GM19397 (cell line): ENCODE data around the gene GATD1.

ENCODE experiments used
- ATAC-seq: cut with Tn5 transposase; IDR thresholded peaks from one replicate; pipeline ENCODE4 v1.9.1; 2021; ENCODE audit warnings: mild to moderate bottlenecking, moderate library complexity; ENCODE audit not compliant: unreplicated experiment

The GATD1 gene

DNA sequence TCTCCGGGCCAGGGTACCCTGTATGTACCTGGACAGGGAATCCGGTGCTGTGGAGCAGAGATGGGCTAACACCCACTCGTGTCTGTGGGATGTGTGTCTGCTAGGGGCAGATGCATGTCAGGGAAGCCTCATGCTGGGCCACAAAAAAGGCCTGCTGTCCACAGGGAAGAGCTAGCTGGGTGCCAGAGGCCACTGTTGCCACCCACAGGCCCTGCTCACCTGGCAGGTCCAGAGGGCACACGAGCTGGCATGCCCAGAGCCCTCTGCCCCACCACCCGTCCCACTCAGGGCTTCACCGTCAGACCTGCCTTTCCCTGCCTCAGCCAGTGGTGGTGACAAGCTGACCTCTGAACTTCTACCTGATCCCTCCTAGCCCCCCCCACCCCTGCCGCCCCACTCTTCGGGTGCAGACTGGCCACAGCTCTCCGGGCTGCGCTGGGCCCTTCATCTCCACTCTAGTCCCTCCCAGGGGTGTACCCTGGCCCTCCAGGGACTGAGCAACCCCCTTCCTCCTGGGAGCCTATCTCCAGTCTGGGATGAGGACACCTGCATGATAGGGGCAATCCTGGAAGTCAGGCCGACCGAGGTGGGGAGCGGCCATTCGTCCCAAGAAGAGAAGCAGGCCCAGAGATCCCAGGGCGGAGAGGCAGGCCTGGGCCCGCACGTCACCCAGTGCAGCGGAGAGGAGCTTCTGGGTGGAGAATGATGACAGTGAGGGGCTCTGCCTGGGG is 19.4 kb upstream of the GATD1 start:
- no peak for ATAC-seq

DNA sequence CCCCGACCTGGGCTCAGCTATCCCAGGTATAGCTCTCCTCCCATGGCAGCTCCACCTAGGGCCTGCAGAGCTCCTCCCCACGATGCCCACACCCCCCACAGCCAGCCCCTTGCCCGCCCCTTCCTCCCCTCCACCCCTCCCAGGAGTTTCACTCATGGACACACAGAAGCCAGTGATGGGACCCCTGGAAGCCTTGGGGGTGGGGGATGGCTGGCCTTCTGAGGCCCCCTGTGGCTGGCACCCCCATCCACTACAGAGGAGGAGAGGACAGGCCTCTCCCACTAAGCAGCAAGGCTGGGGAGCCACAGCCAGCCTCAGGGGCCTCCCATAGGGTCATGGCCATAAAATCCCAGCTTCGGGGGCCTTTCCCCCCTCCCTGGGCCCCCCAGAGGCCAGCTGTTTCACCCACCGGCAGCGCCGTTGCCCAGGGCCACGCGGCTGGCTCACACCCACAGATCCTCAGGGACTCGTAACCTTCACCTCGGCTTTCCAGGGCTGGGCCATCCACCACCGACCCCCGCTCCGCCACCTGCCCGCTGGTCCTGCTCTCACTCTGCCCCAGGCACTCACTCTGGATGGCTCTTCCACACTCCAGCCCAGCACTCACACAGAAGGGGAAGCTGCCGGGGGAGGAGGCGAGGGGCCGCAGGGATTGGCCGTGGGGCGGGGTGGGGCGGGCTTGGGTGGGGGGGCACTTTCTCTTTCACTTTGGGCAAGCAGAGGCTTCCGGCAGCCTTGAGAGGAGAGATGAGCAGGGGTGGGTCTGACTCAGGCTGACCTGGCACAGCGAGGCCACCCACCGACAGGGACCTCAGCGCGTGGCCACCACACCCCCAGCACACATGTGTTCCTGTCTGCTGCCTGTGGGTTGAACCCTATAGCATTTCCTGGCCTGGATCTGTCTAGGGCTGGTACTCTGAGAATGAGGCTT is 18.6 kb upstream of the GATD1 start:
- ATAC-seq: no peak

DNA sequence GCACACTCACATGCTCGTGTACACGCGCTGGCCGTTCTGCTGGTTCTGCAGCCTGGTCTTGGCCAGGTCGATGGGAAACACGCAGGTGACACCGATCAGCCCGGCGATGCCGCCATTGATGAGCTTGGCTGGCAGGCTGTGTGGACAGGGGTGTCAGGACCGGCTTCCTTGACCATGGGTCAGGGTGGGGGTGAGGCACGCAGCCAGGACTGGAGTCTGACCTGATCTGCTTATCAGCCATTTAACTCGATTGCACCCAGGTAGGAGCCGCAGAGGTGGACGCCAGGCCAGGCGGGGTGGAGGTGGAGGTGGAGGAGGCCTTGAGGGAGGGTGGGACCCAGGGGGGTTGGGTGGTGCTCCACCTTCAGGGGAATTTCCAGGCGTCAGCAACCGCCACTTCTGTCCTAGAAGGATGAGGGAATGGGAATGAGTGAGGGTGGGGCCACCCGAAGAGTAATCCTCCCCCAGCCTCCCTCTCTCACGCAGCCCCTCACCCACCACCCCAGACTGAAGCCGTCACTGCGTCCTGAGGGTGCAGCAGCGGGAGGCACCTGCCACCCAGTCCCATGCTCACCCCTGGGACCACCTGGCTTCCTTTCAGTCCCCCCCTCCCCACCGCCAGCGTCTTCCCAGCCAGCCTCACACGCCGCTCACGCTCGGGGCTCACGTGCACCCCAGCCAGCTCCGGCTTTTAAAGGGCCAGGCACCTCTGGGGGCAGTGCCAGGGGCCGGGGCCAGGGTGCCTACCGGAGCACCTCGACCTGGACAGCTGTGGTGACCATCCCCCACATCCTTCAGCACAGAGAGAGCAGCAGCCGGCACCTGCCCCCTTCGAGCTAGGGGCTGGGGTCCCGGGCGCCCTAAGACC is 17.7 kb upstream of the GATD1 start:
- no peak for ATAC-seq

DNA sequence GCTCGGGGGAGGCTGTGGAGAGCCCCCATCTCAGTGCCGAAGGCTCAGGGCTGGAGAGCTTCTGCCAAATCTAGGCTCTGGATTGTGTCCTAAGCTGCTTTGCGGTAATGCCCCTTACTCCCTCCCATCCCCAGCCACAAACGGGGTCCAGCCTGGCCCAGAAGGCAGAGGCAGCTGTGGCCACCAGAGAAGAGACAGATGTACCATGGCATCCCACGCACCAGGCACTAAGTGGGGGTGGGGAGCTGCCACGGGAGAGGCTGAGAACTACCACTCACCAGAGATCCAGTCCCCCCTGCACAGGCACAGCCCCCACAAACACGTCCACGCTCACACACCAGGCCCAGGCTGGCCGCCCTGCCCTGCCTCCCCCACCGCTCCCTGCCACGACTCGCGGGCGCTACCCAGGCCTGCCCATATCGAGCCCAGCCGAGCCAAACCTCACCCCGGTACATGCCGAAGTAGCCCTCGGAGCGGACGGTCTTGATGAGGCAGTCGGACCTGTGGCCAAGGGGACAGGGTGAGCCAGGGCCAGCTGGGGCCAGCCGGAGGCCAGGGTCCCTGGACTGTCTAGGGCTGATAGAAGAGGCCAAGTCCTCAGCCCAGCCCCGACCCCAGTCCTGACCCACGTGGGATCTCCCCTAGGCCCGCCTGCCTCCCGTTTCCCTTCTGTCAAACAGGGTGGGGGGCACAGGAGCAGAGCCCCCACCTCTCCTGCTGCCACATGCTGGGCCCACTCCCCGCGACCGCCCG is 16.9 kb upstream of the GATD1 start:
- no peak for ATAC-seq

DNA sequence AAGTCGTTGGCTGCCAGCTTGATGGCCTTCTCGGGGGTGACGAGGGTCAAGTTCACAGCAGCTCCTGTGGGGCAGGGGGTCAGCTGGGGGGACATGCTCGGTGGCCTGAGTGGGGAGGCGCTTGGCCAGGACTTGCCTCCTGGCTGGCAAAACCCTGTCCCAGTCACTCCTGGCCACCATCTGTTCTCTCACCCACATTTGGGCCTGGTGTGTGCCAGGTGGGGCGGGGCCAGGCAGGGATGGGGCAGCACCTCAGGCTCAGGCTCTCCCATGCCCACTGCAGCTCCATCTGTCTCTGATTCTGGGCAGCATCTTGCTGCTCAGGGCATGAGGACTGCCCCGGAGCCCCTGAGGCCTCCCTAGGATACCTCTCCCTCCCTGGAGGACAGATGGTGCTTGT is 16.3 kb upstream of the GATD1 start:
- ATAC-seq: no peak

DNA sequence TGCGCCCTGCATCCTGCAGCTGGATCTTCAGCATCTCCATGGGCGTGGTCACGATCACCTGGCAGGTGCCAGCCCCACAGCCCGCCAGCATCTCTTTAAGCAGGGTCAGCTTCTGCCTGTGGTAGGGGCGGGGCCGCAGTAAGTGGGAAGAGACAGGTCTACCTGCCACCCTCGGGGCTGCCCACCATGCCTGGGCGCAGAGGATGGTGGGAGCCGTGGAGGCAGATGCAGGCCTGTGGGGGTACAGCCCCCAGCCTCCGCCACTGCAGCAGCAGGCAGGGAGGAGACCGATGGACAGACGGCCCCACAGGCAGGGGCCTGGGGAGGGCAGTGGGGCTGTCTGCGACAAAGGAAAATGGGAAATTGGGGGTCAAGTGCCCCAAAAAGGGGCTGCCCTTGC is 15.6 kb upstream of the GATD1 start:
- no peak for ATAC-seq

DNA sequence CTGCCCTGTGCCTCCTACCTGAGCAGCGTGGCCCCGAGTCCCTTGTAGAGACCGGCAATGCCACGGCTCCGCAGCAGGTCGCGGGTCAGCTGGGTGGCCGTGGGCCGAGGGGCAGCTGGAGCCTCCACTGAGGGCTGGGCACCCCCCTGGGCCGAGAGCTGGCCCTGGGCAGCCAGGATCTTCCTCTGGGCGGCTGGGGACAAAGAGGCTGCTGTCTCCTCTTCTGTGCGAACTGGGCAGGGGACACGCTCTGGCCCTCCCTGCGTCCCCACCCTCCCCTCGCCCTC is 15.2 kb upstream of the GATD1 start:
- ATAC-seq: no peak

DNA sequence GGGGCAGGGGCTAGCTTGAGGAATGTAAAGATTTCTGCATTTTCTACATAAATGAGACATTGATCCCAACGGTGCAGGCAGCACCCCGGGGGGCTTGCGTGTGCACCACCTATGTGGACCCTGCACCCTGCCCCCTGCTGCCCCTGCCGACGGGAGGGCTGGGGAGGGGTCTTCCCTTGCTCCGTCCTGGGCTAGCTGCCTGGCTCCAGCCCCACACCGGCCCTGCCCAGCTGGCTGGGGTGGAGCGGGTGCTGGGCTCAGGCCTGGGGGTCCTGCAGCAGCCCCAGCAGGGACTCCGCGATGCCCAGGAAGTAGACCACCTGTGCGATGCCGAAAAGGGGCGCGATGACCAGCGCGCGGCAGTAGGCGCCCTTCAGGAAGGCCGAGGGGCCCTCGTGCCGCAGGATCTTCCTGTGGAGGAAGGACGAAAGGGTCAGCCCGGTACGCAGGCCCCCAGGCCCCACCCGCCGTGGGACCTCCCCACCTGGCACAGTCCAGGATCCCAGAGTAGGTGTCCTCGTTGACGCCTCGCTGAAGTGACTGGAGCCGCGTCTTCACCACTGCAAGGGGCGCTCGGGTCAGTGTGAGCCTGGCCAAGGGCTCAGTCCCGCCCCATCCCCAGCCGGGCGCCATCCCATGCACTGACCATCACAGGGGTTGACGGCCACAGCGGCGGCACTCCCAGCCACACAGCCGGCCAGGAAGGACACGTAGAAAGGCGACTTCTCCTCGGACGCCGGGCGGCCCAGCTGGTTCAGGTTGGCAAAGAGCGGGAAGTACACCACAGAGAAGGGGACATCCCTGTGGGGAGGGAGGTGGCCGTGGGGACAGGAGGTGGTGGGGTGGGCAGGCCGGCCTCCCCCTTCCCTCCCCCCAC is 14.6 kb upstream of the GATD1 start:
- no peak for ATAC-seq

DNA sequence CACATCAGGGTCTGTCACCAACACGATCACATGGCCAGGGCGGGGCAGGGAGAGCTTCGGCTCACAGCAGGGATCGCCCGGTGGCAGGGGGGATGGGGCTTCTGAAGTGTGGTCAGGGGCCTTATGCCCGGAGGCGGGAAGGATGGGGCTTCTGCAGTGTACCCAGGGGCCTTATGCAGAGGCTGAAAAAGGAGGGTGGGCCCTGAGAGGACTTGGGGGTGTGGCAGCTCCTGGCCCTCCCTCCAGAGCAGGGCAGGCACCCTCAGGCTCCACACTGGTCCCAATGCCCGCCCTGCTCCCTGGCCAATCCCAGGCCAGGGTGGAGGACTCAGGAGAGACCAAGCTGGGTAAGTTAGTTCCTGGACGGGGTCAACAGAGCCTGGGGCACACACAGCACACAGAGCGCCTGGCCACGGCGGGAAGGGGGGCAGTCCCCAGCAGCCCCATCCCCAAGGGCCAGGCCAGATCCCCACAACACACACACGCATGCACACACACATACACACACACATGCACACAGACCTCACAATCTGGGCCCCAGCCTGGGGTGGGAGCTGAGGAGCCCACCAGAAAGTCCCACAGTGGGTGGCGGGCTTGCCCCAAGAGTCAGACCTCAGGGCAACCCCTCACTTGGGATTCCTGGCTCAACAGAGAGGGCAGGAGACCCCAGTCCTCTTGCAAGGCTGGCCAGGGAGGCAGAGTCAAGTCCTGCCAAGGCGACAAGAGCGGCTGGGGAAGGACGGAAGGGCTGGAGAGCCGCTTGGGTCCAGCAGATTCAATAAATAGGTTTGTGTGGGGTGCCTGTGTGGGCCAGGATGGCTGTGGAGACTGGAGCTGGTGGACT is 13.7 kb upstream of the GATD1 start:
- ATAC-seq: no peak

DNA sequence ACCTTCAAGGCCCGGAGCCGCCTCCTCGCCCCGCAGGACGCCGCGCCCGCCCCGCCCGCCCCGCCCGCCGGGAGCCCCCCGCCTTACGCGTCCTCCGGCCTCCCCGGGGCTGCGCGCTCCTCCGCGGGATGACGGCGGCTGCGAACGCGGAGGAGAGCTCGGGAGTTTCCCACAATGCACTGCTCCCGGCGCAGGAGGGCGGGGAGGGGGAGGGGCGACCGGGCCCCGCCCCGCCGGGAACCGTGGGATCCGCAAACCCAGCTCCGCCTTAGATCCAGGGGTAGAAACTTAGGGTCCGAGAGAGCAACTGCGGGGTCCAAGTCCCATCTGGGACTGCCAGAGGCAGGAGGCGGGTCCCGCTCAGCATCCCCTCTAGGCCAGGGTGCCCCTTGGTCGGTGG is 12.7 kb upstream of the GATD1 start, which contains the start of gene CEND1:
TSS of gene CEND1 (minus strand) at position 148 of the 400 bp plus-strand sequence. CDS start 1,514 bp downstream, outside the sequence.
- ATAC-seq: no peak

DNA sequence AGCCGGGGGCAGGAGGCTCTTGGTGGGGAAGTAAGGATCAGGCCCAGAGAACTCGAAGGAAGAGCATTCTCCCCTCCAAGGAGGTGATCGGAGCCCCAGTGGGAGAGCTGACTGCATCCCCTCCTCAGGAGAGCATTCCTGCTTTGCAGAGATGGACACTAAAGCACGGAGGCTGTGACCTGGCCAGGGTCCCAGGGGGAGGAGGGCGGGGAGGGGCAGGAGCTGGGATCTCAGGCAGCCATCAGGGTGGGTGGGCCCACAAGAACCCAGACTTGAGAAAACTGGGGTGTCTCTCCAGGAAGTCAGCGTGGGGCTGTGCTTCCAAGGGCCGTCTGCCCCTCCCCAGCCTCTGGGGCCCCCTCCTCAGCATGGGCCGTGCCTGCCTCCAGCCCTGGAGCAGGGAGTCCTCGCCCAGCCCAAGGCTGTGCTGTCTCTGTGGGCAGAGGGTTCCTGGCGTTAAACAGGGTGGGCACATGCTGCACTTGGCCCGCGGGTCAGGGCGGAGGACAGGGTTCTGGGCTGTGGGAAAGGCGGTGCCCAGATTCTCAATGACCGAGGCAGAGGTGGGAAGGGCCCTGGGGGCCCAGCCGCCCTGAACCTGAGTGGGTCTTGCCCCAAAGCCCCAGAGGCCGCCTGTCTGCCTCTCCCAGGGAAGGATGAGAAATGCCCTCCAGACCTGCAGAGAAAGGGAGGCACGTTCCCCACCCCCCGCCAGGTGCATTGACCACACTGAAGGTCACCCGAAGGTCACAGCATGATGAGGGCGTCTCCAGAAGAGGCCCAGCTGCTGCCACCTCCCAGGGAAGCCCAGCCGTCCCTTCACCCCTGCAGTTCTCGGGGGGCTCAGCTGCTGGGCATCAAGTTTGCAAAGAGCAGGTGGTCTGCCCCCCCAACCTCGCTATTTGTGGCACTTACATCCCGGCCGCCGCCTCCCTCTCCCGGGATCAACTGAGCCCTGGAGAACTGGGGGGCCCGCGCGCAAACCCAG is 12.0 kb upstream of the GATD1 start:
- ATAC-seq: no peak

DNA sequence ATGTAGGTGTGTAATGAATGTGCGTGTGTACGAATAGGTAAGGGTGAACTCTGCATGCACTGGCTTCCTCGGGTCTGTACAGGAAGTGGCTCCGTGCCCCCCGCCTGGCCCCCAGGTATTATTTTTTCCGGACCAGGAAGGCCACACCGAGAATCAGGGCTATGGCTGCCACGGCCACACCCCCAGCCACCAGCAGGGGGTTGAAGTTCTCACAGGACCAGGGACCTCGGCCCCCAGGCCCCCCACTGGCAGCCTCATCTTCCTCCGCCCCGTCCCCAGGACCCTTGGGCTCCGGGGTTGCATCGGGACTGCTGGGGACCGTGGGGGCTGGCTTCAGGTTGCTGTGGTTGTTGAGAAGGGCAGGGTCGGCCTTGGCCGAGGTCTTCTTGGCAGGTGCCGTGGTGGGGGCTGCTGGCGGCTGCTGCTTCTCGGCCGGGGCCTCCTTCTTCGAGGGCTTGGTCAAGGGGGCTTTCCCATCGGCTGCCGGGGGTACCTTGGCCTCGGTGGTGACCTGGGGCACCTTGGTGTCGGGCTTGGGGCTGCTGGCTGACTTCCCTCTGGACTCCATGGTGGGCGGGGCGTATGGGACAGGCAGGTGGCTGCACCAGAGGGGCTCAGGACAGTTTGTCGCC is 10.8 kb upstream of the GATD1 start:
- no peak for ATAC-seq

DNA sequence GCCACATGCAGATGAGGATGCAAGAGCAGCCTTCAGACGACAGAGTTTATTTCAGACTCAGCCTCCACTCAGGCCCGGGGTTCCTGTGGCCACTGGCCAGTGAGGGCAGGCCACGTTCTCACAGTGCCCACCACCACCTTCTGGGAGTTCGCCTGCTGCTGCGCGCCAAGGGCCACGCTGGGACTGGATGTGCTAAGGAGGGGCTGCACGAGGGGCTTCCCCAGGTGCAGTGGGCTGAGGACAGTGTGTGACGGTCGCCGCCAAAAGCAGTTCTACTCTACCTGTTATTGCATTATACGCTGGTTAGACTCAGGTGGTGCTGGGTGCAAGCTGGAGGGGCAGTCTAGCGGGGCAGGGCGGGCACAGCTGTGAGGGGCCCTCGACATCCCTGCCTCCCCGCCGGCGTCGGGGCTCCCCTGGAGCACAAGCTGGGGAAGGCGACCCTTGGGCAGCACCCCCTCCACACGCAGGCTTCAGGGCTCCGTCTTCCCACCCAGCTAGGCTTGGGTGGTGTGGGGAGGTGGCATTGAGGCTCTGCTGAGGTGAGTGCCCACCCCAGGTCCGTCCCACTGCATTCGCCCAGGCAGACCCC is 9.9 kb upstream of the GATD1 start:
- ATAC-seq: no peak

DNA sequence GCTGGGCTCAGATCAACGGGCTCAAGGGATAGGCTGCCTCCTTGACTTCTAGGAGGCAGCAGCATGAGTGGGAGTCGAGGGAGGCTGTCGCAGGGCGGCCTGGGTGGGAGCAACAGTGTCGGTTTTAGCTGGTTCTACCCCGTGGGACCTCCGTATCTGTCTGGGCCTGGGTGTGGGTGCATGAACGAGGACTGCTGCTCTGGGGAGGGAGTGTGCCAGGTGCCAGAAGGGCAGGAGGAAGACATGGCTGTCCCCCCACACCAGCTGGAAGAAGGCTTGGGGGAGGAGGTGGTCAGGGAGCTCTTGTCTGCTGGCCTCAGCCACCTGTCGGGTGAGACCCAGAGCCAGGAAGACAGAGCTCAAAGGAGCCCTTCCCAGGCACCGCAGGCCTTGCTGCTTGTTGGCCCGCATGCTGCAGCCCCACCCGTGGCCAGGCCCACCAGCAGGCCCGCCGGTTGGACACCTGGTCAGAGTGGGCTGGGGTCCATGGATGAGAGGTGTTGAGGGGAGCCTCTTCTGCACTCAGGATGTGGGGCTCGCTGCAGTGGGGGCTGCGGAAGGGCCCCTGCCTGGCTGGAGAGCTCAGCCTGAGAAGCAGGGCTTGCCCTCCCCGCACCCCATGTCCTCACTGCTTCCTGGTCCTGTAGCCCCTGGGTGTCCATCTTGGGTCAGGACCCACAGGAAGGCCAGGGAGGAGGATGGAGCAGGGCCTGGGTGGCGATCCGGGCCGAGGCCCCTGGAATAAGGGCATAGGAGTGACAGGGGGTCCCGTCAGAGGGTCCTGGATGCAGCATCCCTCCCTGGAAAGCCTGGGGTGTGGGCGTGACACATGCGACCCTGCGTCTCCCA is 9.2 kb upstream of the GATD1 start:
- ATAC-seq: no peak

DNA sequence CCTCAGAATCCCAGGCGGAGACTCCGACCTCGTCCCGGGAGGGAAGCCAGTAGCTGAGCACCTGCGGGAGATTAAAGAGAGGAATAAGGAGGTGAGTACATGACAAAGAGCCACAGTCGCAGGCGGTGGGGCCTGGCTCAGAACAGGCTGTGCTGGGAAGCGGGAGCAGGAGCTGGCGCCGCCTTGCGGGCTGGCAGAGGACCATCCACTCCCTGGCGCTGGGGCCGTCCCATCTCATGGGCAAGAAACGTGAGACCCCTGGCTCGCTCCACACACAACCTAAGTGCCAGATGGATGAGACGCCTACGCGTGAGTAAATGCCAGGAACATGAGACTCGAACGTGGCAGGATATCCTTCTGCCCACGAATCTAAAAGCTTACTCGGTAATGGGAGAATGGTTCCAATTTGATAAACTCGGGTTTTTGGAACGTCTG is 6.3 kb upstream of the GATD1 start:
- no peak for ATAC-seq
